AG09309 (cell line): ENCODE results near the gene FAM149B1.

Source experiments
- DNase-seq: peaks from one replicate; pipeline ENCODE4 v3.0.0-alpha.2; 2010; ENCODE audit warnings: low read depth
- H3K4me3 ChIP-seq: 2 replicates; pipeline ENCODE4 v1.5.1; 2011; ENCODE audit warnings: mild to moderate bottlenecking, low read depth, low read length, moderate library complexity; ENCODE audit not compliant: control insufficient read depth
- CTCF ChIP-seq: IDR thresholded peaks from 2 replicates; pipeline ENCODE4 v1.5.1; 2011; ENCODE audit warnings: mild to moderate bottlenecking, low read depth, low read length, inconsistent platforms; ENCODE audit not compliant: insufficient read depth, control insufficient read depth; ENCODE audit errors: missing control alignments

FAM149B1 gene

GRCh38 chr10:73169320-73169719 lies 1.4 kb downstream of the FAM149B1 start:
- no peak overlapping the region for H3K4me3 ChIP-seq
- DNase-seq = no peak
- no peak for TF ChIP-seq CTCF

- no peak for TF ChIP-seq CTCF
- H3K4me3 ChIP-seq = no peak overlapping the region
- no peak for DNase-seq
Measured at GRCh38 chr10:73172867-73173266, 4.9 kb downstream of the FAM149B1 start.

GRCh38 chr10:73174148-73174925 lies 6.4 kb downstream of the FAM149B1 start:
- H3K4me3 ChIP-seq = no peak overlapping the region
- TF ChIP-seq CTCF = no peak
- DNase-seq = no peak

GRCh38 chr10:73182568-73182967 lies 14.6 kb downstream of the FAM149B1 start:
- no peak overlapping the region for H3K4me3 ChIP-seq
- no peak for TF ChIP-seq CTCF
- peak; percentile 54 for DNase-seq

GRCh38 chr10:73183667-73184281 lies 15.9 kb downstream of the FAM149B1 start:
- no peak for TF ChIP-seq CTCF
- no peak overlapping the region for H3K4me3 ChIP-seq
- peak; percentile 61 for DNase-seq

- DNase-seq = no peak
- no peak overlapping the region for H3K4me3 ChIP-seq
- no peak for TF ChIP-seq CTCF
Measured at GRCh38 chr10:73186266-73186665, 18.3 kb downstream of the FAM149B1 start.
